Right cardiac atrium (tissue), 5 donors: Measurements from ENCODE around the gene AGAP1. TPM values are rescaled to one million over a fixed set of nuclear protein-coding genes. Genes with fewer than 3 reads are reported as not detected.

Source experiments
- ATAC-seq, 2 donors: fragments of 200-7000 bp; cut with Tn5 transposase; one replicate each; pipeline versions ENCODE4 v1.8.0 to v1.9.1; 2020; ENCODE audit warnings: moderate library complexity in 2 of 2, mild to moderate bottlenecking in 1 of 2
- DNase-seq, 3 donors: peaks; one replicate each; pipeline ENCODE4 v3.0.0-alpha.2; 2020
- H3K27ac ChIP-seq: one replicate; pipeline ENCODE4 v1.5.1; 2013; ENCODE audit warnings: mild to moderate bottlenecking, low read length, control low read depth, moderate library complexity
- H3K27me3 ChIP-seq: one replicate; pipeline ENCODE4 v1.6.1; 2013; ENCODE audit not compliant: control insufficient read depth, insufficient read depth
- H3K4me1 ChIP-seq: one replicate; pipeline ENCODE4 v1.6.1; 2013; ENCODE audit warnings: low read length; ENCODE audit not compliant: control insufficient read depth, insufficient read depth
- H3K4me3 ChIP-seq: one replicate; pipeline ENCODE4 v1.5.1; 2013; ENCODE audit warnings: low read length, control low read depth
- H3K9me3 ChIP-seq: one replicate; pipeline ENCODE4 v1.6.1; 2013; ENCODE audit warnings: low read length; ENCODE audit not compliant: control insufficient read depth
- WGBS: extraction: QIAGEN DNeasy Blood & Tissue Kit; methylation state at CpG from one replicate; pipeline ENCODE4 v1.1.7; 2013; 5-methylcytosine and 5-hydroxymethylcytosine counted together
- intact Hi-C, 4 donors: fragments of 100-400 bp; cut with DNase I; formaldehyde crosslinking; loops; one replicate each; pipeline versions ENCODE4 v1.11.0 to v1.14.0; 2022 to 2023
- polyA plus RNA-seq: library from polyadenylated mRNA; stranded (reverse); fragments of 200-250 nt; gene quantifications from one replicate; pipeline ENCODE4 v1.2.3, GENCODE V29; 2013
- total RNA-seq, 4 donors: library from RNA; stranded (reverse); fragmentation: NEBNext Ultra II Directional; extraction: Animal tissue kit (Norgen Biotek cat#: 25700); gene quantifications; one replicate each; pipeline ENCODE4 v1.2.1, GENCODE V29; 2021
- donor health status: healthy with polysubstance abuse.
- donor health status: DM: no; HTN: yes; CAD: no.
- donor health status: DM: no; HTN: no; CAD: no.
- donor health status: DM: no; HTN: yes; CAD: no; lungs with severe emphysema.
- donor health status: DM: yes; HTN: yes; CAD: no.

Gene AGAP1
- total and polyA plus RNA-seq, 5 donors = 10.5 to 25.3 (median 22.6) TPM

DNA sequence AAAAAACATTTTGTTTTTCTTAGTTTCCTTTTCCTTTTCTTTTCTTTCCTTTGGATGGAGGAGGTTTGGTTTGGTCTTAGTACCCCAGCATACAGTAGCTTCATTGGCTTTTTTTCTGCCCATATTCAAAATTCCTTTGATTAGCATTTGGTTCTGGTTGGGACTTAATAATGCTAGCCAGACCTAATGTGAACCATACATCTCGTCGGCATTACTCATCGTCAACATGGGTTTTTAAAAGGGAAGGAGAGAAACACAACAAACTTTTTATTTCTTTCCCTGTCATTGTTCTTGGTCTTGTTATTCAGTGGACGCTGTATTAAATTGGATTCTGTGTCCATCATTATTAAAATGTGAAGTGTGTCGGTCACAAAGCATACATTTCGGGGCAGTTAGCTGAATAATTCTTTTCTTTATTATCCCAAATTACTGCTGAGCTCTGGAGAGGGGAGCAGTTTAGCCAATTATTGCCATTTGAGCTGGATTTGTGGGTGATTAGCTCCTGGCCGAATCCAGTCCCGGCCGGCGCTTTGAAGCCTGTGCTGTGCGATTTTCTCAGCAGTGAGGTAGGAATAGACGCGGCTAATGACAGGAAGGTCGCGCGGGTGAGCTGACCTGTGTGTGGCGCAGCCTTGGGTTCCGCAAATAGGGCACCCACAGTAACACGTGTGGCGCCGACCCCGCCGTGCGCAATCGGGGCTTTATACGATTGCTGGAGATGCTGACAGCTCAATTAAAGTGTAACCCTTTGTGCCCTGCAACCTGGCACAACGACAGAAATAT is 371.1 kb downstream of the AGAP1 start:
- no peaks in the 10 kb centered on the region for H3K27me3 ChIP-seq
- WGBS = 71% methylated on average over 27 of the region's 27 CpGs
- ATAC-seq = no peak

DNA sequence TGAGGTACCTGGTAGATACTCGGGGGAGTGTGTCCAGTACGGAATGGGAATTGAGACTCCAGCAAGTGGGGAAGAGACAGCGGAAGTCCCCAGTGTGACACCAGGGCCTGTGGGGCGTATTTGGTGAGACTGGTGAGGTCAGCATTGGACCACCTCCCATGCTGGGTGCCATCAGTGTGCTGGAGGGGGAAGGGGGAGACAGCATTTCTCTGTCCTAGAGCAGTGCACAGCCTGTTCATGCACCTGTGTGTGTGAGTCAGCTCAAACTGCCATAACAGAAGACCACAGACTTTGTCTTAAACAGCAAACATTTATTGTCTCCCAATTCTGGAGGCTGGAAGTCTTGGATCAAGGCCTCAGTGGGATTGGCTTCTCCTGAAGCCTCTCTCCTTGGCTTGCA is 372.5 kb downstream of the AGAP1 start:
- WGBS = 97% methylated on average over 4 of the region's 4 CpGs
- intact Hi-C loops = no loop called here
- H3K27me3 ChIP-seq = no peaks in the 10 kb centered on the region
- ATAC-seq = no peak
- no peaks in the 10 kb centered on the region for H3K9me3 ChIP-seq
- DNase-seq = no peak
- H3K4me1 ChIP-seq = peaks cover 6% of the 10 kb centered on the region
- H3K27ac ChIP-seq = no peak overlapping the region
- no peak overlapping the region for H3K4me3 ChIP-seq

More for the DNA sequence above, 371.1 kb downstream of the AGAP1 start:
- intact Hi-C loops = no loop called here
- Histone ChIP-seq H3K4me1 (peaks cover 6% of the 10 kb centered on the region), H3K4me3 (no peak overlapping the region), H3K9me3 (no peaks in the 10 kb centered on the region), H3K27ac (no peak overlapping the region)
- no peak for DNase-seq

DNA sequence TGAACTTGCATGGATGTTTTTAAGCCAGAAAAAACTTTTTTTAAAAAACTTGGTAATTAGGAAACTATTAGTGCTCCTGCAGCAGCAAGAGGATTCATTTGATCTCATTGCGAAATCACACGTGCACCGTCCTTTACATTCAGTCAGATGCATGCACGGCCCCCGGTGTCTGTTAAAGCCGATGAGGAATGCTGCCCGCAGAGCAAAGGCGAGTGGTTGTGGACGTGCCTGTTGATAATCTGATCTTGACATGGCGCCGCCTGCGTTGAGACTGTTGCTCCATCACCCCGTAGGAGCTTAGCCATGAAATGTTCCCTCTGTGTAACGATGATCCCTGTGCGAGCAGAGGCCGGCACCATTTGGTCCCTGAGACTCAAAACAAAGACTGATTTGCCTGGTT is 374.4 kb downstream of the AGAP1 start:
- H3K27me3 ChIP-seq = no peaks in the 10 kb centered on the region
- 44% methylated on average over 16 of the region's 16 CpGs for WGBS
- peak; percentile 66 to 69 for ATAC-seq
- peak overlapping the region; percentile 34 for H3K27ac ChIP-seq
- no peaks in the 10 kb centered on the region for H3K9me3 ChIP-seq
- H3K4me3 ChIP-seq = no peak overlapping the region
- peak in 2 of 3 donors; percentile 28 to 66 for DNase-seq
- intact Hi-C loops = no loop called here
- peaks cover 6% of the 10 kb centered on the region for H3K4me1 ChIP-seq

DNA sequence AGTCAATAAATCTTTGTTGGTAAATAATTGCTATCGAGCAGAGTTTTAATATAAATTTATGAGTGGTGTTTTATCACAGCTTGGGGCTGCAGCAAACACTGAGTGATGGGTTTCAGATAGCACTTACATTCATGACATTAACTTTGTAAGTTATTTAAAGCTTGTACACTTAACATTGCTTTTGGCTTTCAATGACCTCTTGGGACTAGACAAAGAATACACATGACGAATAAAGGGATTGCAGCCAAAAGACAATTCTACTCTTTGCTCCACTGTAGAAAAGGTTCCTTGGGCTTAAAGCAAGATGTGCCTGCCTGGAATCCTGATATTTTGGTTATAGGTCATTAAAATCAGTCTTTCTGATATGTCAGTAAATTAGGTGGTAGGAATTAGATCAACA is 374.8 kb downstream of the AGAP1 start:
- Histone ChIP-seq H3K27me3 (no peaks in the 10 kb centered on the region), H3K4me3 (no peak overlapping the region), H3K9me3 (no peaks in the 10 kb centered on the region), H3K4me1 (peaks cover 6% of the 10 kb centered on the region), H3K27ac (peak overlapping the region; percentile 34)
- DNase-seq = no peak
- ATAC-seq = peak; percentile 20 to 41
- WGBS = 28% methylated on average over 2 of the region's 2 CpGs
- intact Hi-C loops = no loop called here

DNA sequence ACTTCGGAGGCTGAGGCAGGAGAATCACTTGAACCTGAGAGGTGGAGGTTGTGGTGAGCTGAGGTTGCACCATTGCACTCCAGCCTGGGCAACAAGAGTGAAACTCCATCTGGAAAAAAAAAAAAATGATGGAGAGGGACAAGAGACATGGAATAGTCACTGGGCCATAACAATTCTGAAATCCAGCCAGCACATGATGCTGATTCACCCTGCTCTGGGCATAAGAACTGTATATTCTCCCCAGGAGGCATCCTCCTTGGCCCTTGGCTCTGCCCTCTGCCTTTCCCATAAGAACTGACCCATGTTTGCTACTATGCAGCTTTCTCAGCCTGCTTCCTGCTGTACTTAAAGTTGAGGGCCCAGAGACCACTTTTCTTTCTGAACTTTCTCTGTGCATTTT is 376.7 kb downstream of the AGAP1 start:
- peaks cover 6% of the 10 kb centered on the region for H3K4me1 ChIP-seq
- H3K27ac ChIP-seq = no peak overlapping the region
- intact Hi-C loops = no loop called here
- no peak overlapping the region for H3K4me3 ChIP-seq
- H3K9me3 ChIP-seq = no peaks in the 10 kb centered on the region
- DNase-seq (no peak), ATAC-seq (no peak)
- H3K27me3 ChIP-seq = no peaks in the 10 kb centered on the region
- 96% methylated on average over 1 of the region's 1 CpG for WGBS

DNA sequence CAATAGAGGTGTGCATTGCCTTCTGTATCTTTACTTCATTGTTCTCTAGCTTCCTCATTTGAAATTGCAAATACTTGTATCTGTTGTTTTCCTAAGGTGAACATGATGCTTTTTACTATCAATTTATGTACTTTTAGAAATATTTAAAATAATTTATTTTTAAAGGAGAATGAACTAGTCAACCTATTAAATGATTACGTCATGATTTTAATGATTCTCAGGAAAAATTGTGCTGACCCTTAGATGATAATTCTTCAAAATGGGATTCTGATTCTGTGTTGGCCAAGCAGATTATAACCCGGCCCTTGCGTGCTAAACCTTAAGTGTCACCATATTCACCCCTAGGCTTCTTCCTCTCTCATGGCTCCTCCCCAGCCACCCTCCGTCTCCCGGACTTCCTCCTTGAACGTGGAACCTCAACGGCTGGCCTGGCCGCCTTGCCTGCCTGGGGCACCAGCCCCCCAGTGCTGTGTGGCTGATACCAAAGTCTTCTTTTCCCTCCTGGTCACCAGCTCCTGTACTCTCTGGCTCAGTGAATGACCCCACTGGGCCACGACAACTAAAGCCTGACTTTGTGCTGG is 382.3 kb downstream of the AGAP1 start:
- ATAC-seq (no peak), DNase-seq (no peak)
- Histone ChIP-seq H3K9me3 (no peaks in the 10 kb centered on the region), H3K4me1 (no peaks in the 10 kb centered on the region), H3K27ac (no peak overlapping the region), H3K27me3 (no peaks in the 10 kb centered on the region), H3K4me3 (no peak overlapping the region)
- WGBS = 93% methylated on average over 9 of the region's 9 CpGs
- intact Hi-C loops = no loop called here

DNA sequence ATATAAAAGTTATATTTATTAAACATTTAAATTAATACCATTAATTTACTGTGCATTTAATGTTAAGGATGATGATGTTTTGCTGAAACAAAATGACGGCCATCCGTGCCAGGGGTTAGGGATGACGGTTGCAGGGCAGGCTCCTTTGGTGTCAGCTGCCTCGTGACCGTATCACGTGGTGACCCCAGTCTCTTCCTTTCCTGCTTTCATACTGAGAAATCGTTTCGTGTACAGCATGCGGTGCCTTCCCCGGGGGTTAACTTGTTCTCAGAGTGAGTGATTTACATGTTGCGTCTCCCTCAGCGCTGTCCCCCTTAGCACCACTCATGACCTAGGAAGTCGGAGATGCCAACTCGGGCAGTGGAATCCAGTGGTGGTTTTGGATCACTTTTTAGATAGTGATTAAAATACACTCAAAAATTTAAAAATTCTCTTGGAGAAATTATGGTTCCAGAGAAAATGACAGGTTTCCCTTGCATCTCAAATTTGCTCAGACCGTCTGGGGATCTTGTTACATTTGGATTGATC is 383.5 kb downstream of the AGAP1 start:
- no peak for ATAC-seq

DNA sequence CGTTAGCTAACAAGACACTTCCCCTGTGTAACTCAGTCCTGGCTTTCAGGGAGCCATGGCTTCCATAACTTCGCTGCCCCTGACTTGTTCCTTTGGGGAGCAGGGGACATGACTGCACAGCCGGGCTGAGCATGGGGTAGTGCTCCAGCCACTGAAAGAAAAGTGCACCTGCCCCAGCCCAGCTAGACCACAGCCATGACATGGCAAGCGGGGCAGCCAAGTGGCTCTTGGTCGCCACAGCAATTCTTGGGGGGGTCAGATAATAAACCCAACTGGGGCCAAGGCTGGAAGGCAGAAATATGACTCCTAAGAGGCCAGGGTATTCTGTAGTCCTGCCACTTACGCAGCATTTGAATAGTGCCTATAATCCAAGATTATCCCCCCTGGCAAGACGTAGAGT is 385.3 kb downstream of the AGAP1 start:
- no peak for DNase-seq
- 96% methylated on average over 7 of the region's 7 CpGs for whole genome bisulfite sequencing
- ATAC-seq = no peak
- no peaks in the 10 kb centered on the region for H3K9me3 ChIP-seq
- H3K27me3 ChIP-seq = no peaks in the 10 kb centered on the region
- H3K27ac ChIP-seq = no peak overlapping the region
- H3K4me3 ChIP-seq = no peak overlapping the region
- intact Hi-C loops = no loop called here
- no peaks in the 10 kb centered on the region for H3K4me1 ChIP-seq

More for the DNA sequence above, 383.5 kb downstream of the AGAP1 start:
- intact Hi-C loops = no loop called here
- Histone ChIP-seq H3K4me1 (no peaks in the 10 kb centered on the region), H3K9me3 (no peaks in the 10 kb centered on the region), H3K4me3 (no peak overlapping the region), H3K27ac (no peak overlapping the region), H3K27me3 (no peaks in the 10 kb centered on the region)
- 79% methylated on average over 15 of the region's 15 CpGs for WGBS
- DNase-seq = no peak

DNA sequence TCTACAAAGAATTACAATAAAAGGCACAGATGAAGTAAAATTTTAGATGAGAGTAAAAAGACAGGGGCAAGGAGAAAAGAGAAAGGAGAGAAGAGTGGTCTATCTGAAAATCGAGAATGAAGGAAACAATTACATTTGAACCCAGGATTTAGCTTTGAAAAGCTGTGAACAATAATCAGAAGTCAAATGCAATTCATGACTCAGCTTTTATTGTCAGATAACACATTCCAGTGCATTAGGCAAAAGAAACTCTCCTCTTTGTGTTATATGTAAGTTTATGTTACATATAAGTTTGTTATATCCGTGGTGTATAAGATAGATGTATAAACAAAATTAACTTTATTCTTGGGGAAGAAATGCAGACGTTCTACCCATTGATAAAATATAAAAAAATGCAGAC is 389.8 kb downstream of the AGAP1 start:
- 84% methylated on average over 3 of the region's 3 CpGs for WGBS
- no peaks in the 10 kb centered on the region for H3K9me3 ChIP-seq
- H3K27me3 ChIP-seq = no peaks in the 10 kb centered on the region
- H3K27ac ChIP-seq = no peak overlapping the region
- no peak overlapping the region for H3K4me3 ChIP-seq
- intact Hi-C loops = no loop called here
- no peak for ATAC-seq
- H3K4me1 ChIP-seq = no peaks in the 10 kb centered on the region
- no peak for DNase-seq

DNA sequence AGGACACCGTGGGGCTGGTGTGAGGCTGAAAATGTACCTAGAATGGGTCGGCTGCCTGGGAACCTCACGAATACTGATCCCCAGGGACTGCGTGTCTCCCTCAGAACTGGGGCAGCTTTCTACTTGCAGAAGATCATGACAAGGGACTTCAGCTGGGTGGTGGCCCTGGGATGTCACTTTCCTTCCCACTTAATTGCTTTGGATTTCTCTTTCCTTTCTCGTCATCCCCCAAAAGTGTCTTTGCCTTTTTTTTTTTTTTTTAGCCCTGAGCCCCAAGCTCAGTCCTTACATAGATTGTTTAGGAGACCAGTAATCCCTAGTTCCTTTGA is 395.4 kb downstream of the AGAP1 start:
- no peaks in the 10 kb centered on the region for H3K4me1 ChIP-seq
- H3K27me3 ChIP-seq = no peaks in the 10 kb centered on the region
- H3K27ac ChIP-seq = no peak overlapping the region
- no peaks in the 10 kb centered on the region for H3K9me3 ChIP-seq
- no peak for DNase-seq
- intact Hi-C loops = no loop called here
- 93% methylated on average over 5 of the region's 5 CpGs for WGBS
- no peak overlapping the region for H3K4me3 ChIP-seq
- no peak for ATAC-seq

DNA sequence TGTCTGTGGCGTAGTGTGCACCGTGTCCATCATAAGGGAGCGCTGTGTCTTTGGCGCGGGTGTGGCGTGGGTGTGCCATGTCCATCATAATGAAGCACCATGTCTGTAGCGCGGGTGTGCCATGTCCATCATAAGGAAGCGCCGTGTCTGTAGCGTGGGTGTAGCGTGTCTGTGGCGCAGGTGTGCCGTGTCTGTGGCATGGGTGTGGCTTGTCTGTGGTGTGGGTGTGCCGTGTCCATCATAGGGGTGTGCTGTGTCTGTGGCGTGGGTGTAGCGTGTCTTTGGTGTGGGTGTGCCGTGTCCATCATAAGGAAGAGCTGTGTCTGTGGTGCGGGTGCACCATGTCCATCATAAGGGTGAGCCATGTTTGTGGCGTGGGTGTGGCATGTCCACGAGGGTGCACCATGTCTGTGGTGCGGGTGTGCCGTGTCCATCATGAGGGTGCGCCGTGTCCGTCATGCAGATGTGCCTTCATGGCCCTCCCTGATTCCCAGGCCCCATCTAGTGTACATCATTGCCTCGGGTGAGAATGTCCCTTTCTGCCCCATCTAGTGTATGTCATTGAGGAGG is 399.4 kb downstream of the AGAP1 start:
- H3K4me1 ChIP-seq = no peaks in the 10 kb centered on the region
- ATAC-seq (peak in 1 of 2 donors; percentile 31), DNase-seq (no peak)
- WGBS = 98% methylated on average over 27 of the region's 27 CpGs
- H3K9me3 ChIP-seq = no peaks in the 10 kb centered on the region
- no peak overlapping the region for H3K27ac ChIP-seq
- H3K4me3 ChIP-seq = no peak overlapping the region
- intact Hi-C loops = no loop called here
- no peaks in the 10 kb centered on the region for H3K27me3 ChIP-seq
